Loucy (cell line): ENCODE data around the gene DCAF7.

Source experiments
- EZH2phosphoT487 ChIP-seq: fragments of 200-600 bp; IDR thresholded peaks from 2 replicates; pipeline ENCODE4 v1.6.1; 2018; ENCODE audit warnings: antibody characterized with exemption, mild to moderate bottlenecking, moderate library complexity, borderline replicate concordance
- TF ChIP-seq, protein P1 (sequence below): fragments of 200-600 bp; sonication (generic); conservative IDR thresholded peaks from 2 replicates; pipeline ENCODE4 v1.5.1; 2014; ENCODE audit warnings: mild to moderate bottlenecking, antibody characterized with exemption, low read length

GRCh38 chr17:63610854-63611253, 60.6 kb downstream of the DCAF7 start:
- TF ChIP-seq, protein P1, sequence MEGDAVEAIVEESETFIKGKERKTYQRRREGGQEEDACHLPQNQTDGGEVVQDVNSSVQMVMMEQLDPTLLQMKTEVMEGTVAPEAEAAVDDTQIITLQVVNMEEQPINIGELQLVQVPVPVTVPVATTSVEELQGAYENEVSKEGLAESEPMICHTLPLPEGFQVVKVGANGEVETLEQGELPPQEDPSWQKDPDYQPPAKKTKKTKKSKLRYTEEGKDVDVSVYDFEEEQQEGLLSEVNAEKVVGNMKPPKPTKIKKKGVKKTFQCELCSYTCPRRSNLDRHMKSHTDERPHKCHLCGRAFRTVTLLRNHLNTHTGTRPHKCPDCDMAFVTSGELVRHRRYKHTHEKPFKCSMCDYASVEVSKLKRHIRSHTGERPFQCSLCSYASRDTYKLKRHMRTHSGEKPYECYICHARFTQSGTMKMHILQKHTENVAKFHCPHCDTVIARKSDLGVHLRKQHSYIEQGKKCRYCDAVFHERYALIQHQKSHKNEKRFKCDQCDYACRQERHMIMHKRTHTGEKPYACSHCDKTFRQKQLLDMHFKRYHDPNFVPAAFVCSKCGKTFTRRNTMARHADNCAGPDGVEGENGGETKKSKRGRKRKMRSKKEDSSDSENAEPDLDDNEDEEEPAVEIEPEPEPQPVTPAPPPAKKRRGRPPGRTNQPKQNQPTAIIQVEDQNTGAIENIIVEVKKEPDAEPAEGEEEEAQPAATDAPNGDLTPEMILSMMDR: no peak
- TF ChIP-seq EZH2phosphoT487: no peak
